H1 (cell line): Measurements from ENCODE around the gene ZNF280B. TPM values are rescaled to one million over a fixed set of nuclear protein-coding genes. Genes with fewer than 3 reads are reported as not detected.

Source experiments
- CTCF ChIA-PET: fragments of 300-600 bp; sonication (Branson Sonifier 250); formaldehyde crosslinking; loops from one replicate; lab custom pipeline; 2021; ENCODE audit not compliant: partially characterized antibody; lab: Charles Lee
- POLR2A ChIA-PET: fragments of 300-600 bp; sonication (Branson Sonifier 250); formaldehyde crosslinking; loops from one replicate; lab custom pipeline; 2021; ENCODE audit warnings: inconsistent platforms; ENCODE audit not compliant: partially characterized antibody; lab: Charles Lee
- DNase-seq, 2 experiments: peaks; one replicate each; pipeline versions ENCODE4 v3.0.0 to v3.0.0-alpha.2; 2010 to 2022; ENCODE audit warnings: low spot score in 2 of 2, low read depth in 1 of 2, mixed read lengths in 1 of 2
- FAIRE-seq: peaks from 2 replicates; lab custom pipeline; 2011; peaks lifted over from hg19 to GRCh38; lab: Jason Lieb, UNC
- H2AFZ ChIP-seq: 2 replicates; pipeline ENCODE4 v1.8.1; 2012; ENCODE audit warnings: low read length, inconsistent platforms
- H2AK5ac ChIP-seq: 2 replicates; pipeline ENCODE4 v1.6.1; 2013; ENCODE audit warnings: low read depth, low read length
- H2BK120ac ChIP-seq: replicated peaks from 2 replicates; pipeline ENCODE3; 2013; ENCODE audit warnings: low read depth, low read length, inconsistent platforms
- H2BK12ac ChIP-seq: 2 replicates; pipeline ENCODE4 v1.6.1; 2013; ENCODE audit warnings: low read depth, low read length
- H2BK15ac ChIP-seq: 2 replicates; pipeline ENCODE4 v1.6.1; 2013; ENCODE audit warnings: low read length
- H2BK20ac ChIP-seq: 2 replicates; pipeline ENCODE4 v1.6.1; 2013; ENCODE audit warnings: low read length
- H2BK5ac ChIP-seq: 2 replicates; pipeline ENCODE4 v1.6.1; 2013; ENCODE audit warnings: low read depth, low read length
- H3K14ac ChIP-seq: 2 replicates; pipeline ENCODE4 v1.6.1; 2013; ENCODE audit warnings: inconsistent platforms; ENCODE audit not compliant: insufficient read length
- H3K18ac ChIP-seq: 2 replicates; pipeline ENCODE4 v1.6.1; 2013; ENCODE audit warnings: low read length; ENCODE audit errors: extremely low read depth
- H3K23ac ChIP-seq: 2 replicates; pipeline ENCODE4 v1.6.1; 2013; ENCODE audit warnings: inconsistent platforms; ENCODE audit not compliant: insufficient read length
- H3K23me2 ChIP-seq: 2 replicates; pipeline ENCODE4 v1.6.1; 2013; ENCODE audit warnings: low read depth, low read length
- H3K27ac ChIP-seq: 2 replicates; pipeline ENCODE4 v1.6.1; 2011; ENCODE audit warnings: low read depth, low read length, inconsistent platforms
- H3K27me3 ChIP-seq, 4 experiments: replicated peaks in 1 of 4; 1 replicate in 1 of 4; 2 replicates in 3 of 4; pipeline versions ENCODE4 v1.6.1 to v1.8.1; 2011 to 2013; ENCODE audit warnings: low read length in 3 of 4, mild to moderate bottlenecking in 3 of 4, inconsistent platforms in 2 of 4, mixed read lengths in 2 of 4, moderate library complexity in 1 of 4; ENCODE audit not compliant: control insufficient read depth in 3 of 4, insufficient read depth in 3 of 4; ENCODE audit errors: extremely low read depth in 1 of 4
- H3K36me3 ChIP-seq, 4 experiments: 2 replicates each; pipeline versions ENCODE4 v1.6.1 to v1.8.1; 2011 to 2013; ENCODE audit warnings: mild to moderate bottlenecking in 4 of 4, low read length in 3 of 4, moderate library complexity in 2 of 4, control low read depth in 1 of 4, inconsistent platforms in 1 of 4; ENCODE audit not compliant: insufficient read depth in 4 of 4, control insufficient read depth in 2 of 4
- H3K4ac ChIP-seq: replicated peaks from 2 replicates; pipeline ENCODE3; 2013; ENCODE audit warnings: low read length, low read depth, mixed read lengths, inconsistent platforms; ENCODE audit not compliant: insufficient read length
- H3K4me1 ChIP-seq, 4 experiments: replicated peaks in 1 of 4; 1 replicate in 1 of 4; 2 replicates in 3 of 4; pipeline versions ENCODE4 v1.6.1 to v1.8.1; 2011 to 2013; ENCODE audit warnings: low read length in 3 of 4, inconsistent platforms in 2 of 4, mixed read lengths in 1 of 4; ENCODE audit not compliant: insufficient read depth in 4 of 4, control insufficient read depth in 3 of 4
- H3K4me2 ChIP-seq, 2 experiments: 2 replicates each; pipeline versions ENCODE4 v1.6.1 to v1.8.1; 2011 to 2013; ENCODE audit warnings: low read depth in 2 of 2, low read length in 2 of 2, control low read depth in 1 of 2, inconsistent platforms in 1 of 2, mild to moderate bottlenecking in 1 of 2; ENCODE audit not compliant: insufficient read depth in 1 of 2
- H3K4me3 ChIP-seq, 4 experiments: fragments of 200-600, 300-600 bp in 1 of 4; sonication (generic), shearing (Covaris generic), sonication (Bioruptor Twin) in 1 of 4; 2 replicates each; pipeline versions ENCODE4 v1.5.1 to v1.8.1; 2011 to 2016; ENCODE audit warnings: low read length in 4 of 4, low read depth in 3 of 4, control low read depth in 2 of 4, inconsistent platforms in 2 of 4, mild to moderate bottlenecking in 2 of 4, mixed read lengths in 1 of 4, moderate library complexity in 1 of 4; ENCODE audit not compliant: insufficient read depth in 2 of 4; ENCODE audit errors: extremely low read depth in 1 of 4
- H3K56ac ChIP-seq: replicated peaks from 2 replicates; pipeline ENCODE3; 2013; ENCODE audit warnings: low read depth, mild to moderate bottlenecking, mixed read lengths, low read length, inconsistent platforms; ENCODE audit not compliant: insufficient read length
- H3K79me1 ChIP-seq: 2 replicates; pipeline ENCODE4 v1.6.1; 2013; ENCODE audit warnings: low read depth, low read length, control low read depth
- H3K79me2 ChIP-seq, 2 experiments: 2 replicates each; pipeline versions ENCODE4 v1.6.1 to v1.8.1; 2012 to 2013; ENCODE audit warnings: low read length in 2 of 2, mild to moderate bottlenecking in 2 of 2, inconsistent platforms in 1 of 2; ENCODE audit not compliant: insufficient read depth in 2 of 2, control insufficient read depth in 1 of 2
- H3K9ac ChIP-seq, 4 experiments: replicated peaks in 1 of 4; 1 replicate in 1 of 4; 2 replicates in 3 of 4; pipeline versions ENCODE4 v1.6.1 to v1.8.1; 2011 to 2013; ENCODE audit warnings: low read depth in 3 of 4, low read length in 3 of 4, control low read depth in 2 of 4, mild to moderate bottlenecking in 2 of 4, moderate library complexity in 2 of 4, inconsistent platforms in 1 of 4; ENCODE audit errors: extremely low read depth in 1 of 4
- H3K9me3 ChIP-seq, 2 experiments: 2 replicates each; pipeline versions ENCODE4 v1.6.1 to v1.8.1; 2012 to 2013; ENCODE audit warnings: mild to moderate bottlenecking in 2 of 2, moderate library complexity in 2 of 2, control low read depth in 1 of 2, inconsistent platforms in 1 of 2, low read depth in 1 of 2, low read length in 1 of 2, mixed read lengths in 1 of 2; ENCODE audit not compliant: insufficient read depth in 2 of 2
- H4K20me1 ChIP-seq, 2 experiments: replicated peaks in 1 of 2; 2 replicates each; pipeline versions ENCODE3 to v1.8.1; 2011 to 2013; ENCODE audit warnings: inconsistent platforms in 2 of 2, low read length in 2 of 2, mild to moderate bottlenecking in 1 of 2; ENCODE audit not compliant: insufficient read depth in 2 of 2, control insufficient read depth in 1 of 2
- H4K5ac ChIP-seq: 2 replicates; pipeline ENCODE4 v1.6.1; 2013; ENCODE audit warnings: low read length, low read depth, mixed read lengths, inconsistent platforms; ENCODE audit not compliant: insufficient read length
- H4K8ac ChIP-seq: 2 replicates; pipeline ENCODE4 v1.8.0; 2013; ENCODE audit warnings: mild to moderate bottlenecking, moderate library complexity, low read length, inconsistent platforms; ENCODE audit not compliant: insufficient read depth; ENCODE audit errors: extremely low read depth
- H4K91ac ChIP-seq: replicated peaks from 2 replicates; pipeline ENCODE3; 2013; ENCODE audit warnings: low read length, mixed read lengths, inconsistent platforms; ENCODE audit not compliant: insufficient read length
- CEBPB ChIP-seq: IDR thresholded peaks from 2 replicates; pipeline ENCODE4 v1.6.1; 2012; ENCODE audit warnings: low read depth, low read length
- EGR1 ChIP-seq: IDR thresholded peaks from 2 replicates; pipeline ENCODE4 v1.6.1; 2011; ENCODE audit warnings: low read depth, low read length, borderline replicate concordance
- EP300 ChIP-seq, 2 experiments: IDR thresholded peaks; 1 replicate in 1 of 2; 2 replicates in 1 of 2; pipeline ENCODE4 v1.6.1; 2011 to 2012; ENCODE audit warnings: low read depth in 2 of 2, low read length in 2 of 2, mild to moderate bottlenecking in 2 of 2, borderline replicate concordance in 1 of 2, inconsistent platforms in 1 of 2, moderate library complexity in 1 of 2
- JUND ChIP-seq: IDR thresholded peaks from 2 replicates; pipeline ENCODE4 v1.6.1; 2011; ENCODE audit warnings: mild to moderate bottlenecking, improper control_type of control experiment, low read length
- NRF1 ChIP-seq: IDR thresholded peaks from 2 replicates; pipeline ENCODE4 v1.6.1; 2011; ENCODE audit warnings: mild to moderate bottlenecking, low read depth, low read length, improper control_type of control experiment
- RBBP5 ChIP-seq: IDR thresholded peaks from 2 replicates; pipeline ENCODE4 v1.7.1; 2012; ENCODE audit warnings: low read depth, mild to moderate bottlenecking, inconsistent platforms, low read length, moderate library complexity, borderline replicate concordance
- SP2 ChIP-seq: IDR thresholded peaks from 2 replicates; pipeline ENCODE4 v1.6.1; 2012; ENCODE audit warnings: mild to moderate bottlenecking, low read length, inconsistent platforms
- TCF12 ChIP-seq: IDR thresholded peaks from 2 replicates; pipeline ENCODE4 v1.6.1; 2011; ENCODE audit warnings: low read depth, mild to moderate bottlenecking, low read length
- WGBS, 2 experiments: shearing (Covaris generic) in 1 of 2; methylation state at CpG; one replicate each; pipeline versions ENCODE4 v1.1.6 to v1.1.7; 2013 to 2015; ENCODE audit warnings: low lambda C conversion rate in 2 of 2, mixed read lengths in 2 of 2, inconsistent platforms in 1 of 2, low coverage in 1 of 2, missing lambda C conversion rate in 1 of 2; ENCODE audit not compliant: insufficient replicate concordance in 2 of 2, insufficient coverage in 1 of 2, insufficient read length in 1 of 2; ENCODE audit errors: extremely low coverage in 1 of 2, missing lambda C conversion rate in 1 of 2; 5-methylcytosine and 5-hydroxymethylcytosine counted together
- polyA plus RNA-seq, 7 experiments: library from polyadenylated mRNA; depleted of rRNA in 3 of 7; stranded (reverse) in 5 of 7; unstranded in 2 of 7; fragments of >200 nt in 5 of 7; fragments of 200-250 nt in 2 of 7; gene quantifications; 1 replicate in 5 of 7; 2 replicates in 1 of 7; 4 replicates in 1 of 7; pipeline versions ENCODE4 v1.2.1 to v1.2.3, GENCODE V29; 2011 to 2013; ENCODE audit warnings: missing spikeins in 2 of 7, mixed read lengths in 2 of 7
- total RNA-seq: library from RNA; stranded (reverse); fragmentation: NEBNext Ultra II Directional; extraction: Animal tissue kit (Norgen Biotek cat#: 25700); gene quantifications from 2 replicates; pipeline ENCODE4 v1.2.1, GENCODE V29; 2021
- TF ChIP-seq, protein P1 (sequence below), 3 experiments: IDR thresholded peaks; 1 replicate in 2 of 3; 2 replicates in 1 of 3; pipeline versions ENCODE4 v1.5.1 to v1.6.1; 2011; ENCODE audit warnings: low read length in 3 of 3, mild to moderate bottlenecking in 3 of 3, inconsistent platforms in 2 of 3, low read depth in 1 of 3, moderate library complexity in 1 of 3; ENCODE audit not compliant: insufficient read depth in 1 of 3; ENCODE audit errors: control extremely low read depth in 1 of 3

The ZNF280B gene
- total and polyA plus RNA-seq, 2 of the 8 experiments (the other 6 are each of a cell fraction or from before 2014, with no cell fraction given), result 4.8 to 11.7 TPM

DNA sequence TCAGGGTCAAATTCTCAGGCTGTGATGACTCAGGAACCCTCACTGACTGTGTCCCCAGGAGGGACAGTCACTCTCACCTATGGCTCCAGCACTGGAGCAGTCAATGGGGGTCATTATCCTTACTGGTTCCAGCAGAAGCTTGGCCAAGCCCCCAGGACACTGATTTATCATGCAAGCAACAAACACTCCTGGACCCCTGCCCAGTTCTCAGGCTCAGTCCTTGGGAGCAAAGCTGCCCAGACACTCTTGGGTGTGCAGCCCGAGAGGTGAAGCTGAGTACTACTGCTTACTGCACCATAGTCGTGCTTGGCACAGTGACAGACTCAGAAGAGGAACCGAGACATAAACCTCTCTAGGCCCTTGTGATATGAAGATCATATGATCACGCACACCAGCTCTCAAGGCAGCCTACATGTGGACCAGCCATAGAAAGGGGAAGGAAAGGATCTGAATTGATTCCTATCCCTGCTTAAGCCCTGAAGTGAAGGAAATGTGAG is 58.2 kb downstream of the ZNF280B start:
- Histone ChIP-seq H3K14ac (no peak overlapping the region), H2BK5ac (no peak overlapping the region), H3K79me1 (no peaks in the 10 kb centered on the region), H4K8ac (no peak overlapping the region), H4K91ac (no peak overlapping the region), H3K56ac (no peak overlapping the region), H3K27me3 (peaks cover 43 to 95% (median 76%) of the 10 kb centered on the region in 4 experiments), H3K9me3 (no peaks in the 10 kb centered on the region), H4K20me1 (peaks cover 0 to 1% of the 10 kb centered on the region in 2 experiments), H3K4me2 (no peak overlapping the region), H2BK12ac (no peak overlapping the region), H3K79me2 (no peaks in the 10 kb centered on the region), H2BK15ac (no peak overlapping the region), H3K9ac (no peak overlapping the region), H3K18ac (no peak overlapping the region), H3K4ac (no peak overlapping the region), H2BK20ac (no peak overlapping the region), H3K23ac (no peak overlapping the region), H2AFZ (no peak overlapping the region), H3K36me3 (no peaks in the 10 kb centered on the region), H3K4me1 (peaks cover 0 to 2% (median 0%) of the 10 kb centered on the region in 4 experiments; a peak in 1 of 7 replicates), H2AK5ac (no peak overlapping the region), H3K23me2 (no peaks in the 10 kb centered on the region), H3K27ac (no peak overlapping the region), H4K5ac (no peak overlapping the region), H3K4me3 (no peak overlapping the region), H2BK120ac (no peak overlapping the region)
- no peak for DNase-seq
- ChIA-PET CTCF (interaction anchor here (0.7 to 6.5 kb wide), 7 partner anchors 13 to 677 kb away, joined by 3 to 38 read pairs (median 5); no protein-coding TSS in a partner anchor), POLR2A (no interaction called here)
- WGBS, 2 experiments, result 78% methylated on average over 4 of the region's 4 CpGs; no CpG with 5 or more reads in 1 of the 2 experiments
- FAIRE-seq, result no peak
- TF ChIP-seq JUND, result no peak
- TF ChIP-seq EGR1, result no peak
- TF ChIP-seq TCF12, result no peak
- TF ChIP-seq EP300 (IDR thresholded peaks at IDR 0.05; ENCODE audit: borderline replicate concordance in 1 of 2, low read depth in 2 of 2, low read length in 2 of 2), result no peak
- no peak for TF ChIP-seq RBBP5
- TF ChIP-seq, protein P1, sequence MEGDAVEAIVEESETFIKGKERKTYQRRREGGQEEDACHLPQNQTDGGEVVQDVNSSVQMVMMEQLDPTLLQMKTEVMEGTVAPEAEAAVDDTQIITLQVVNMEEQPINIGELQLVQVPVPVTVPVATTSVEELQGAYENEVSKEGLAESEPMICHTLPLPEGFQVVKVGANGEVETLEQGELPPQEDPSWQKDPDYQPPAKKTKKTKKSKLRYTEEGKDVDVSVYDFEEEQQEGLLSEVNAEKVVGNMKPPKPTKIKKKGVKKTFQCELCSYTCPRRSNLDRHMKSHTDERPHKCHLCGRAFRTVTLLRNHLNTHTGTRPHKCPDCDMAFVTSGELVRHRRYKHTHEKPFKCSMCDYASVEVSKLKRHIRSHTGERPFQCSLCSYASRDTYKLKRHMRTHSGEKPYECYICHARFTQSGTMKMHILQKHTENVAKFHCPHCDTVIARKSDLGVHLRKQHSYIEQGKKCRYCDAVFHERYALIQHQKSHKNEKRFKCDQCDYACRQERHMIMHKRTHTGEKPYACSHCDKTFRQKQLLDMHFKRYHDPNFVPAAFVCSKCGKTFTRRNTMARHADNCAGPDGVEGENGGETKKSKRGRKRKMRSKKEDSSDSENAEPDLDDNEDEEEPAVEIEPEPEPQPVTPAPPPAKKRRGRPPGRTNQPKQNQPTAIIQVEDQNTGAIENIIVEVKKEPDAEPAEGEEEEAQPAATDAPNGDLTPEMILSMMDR (IDR thresholded peaks at IDR 0.05; ENCODE audit: control extremely low read depth in 1 of 3, insufficient read depth in 1 of 3, low read depth in 1 of 3, low read length in 3 of 3), result no peak
- no peak for TF ChIP-seq CEBPB
- no peak for TF ChIP-seq SP2
- TF ChIP-seq NRF1, result no peak
